Esophagus squamous epithelium (tissue), 4 donors: Measurements from ENCODE around the gene STAP1.

Source experiments
- CTCF ChIP-seq, 6 experiments: fragments of 450-650 bp in 4 of 6; fragments of 200-600 bp in 2 of 6; sonication (generic) in 2 of 6; IDR thresholded peaks; one replicate each; pipeline ENCODE4 v1.5.1; 2016 to 2019; ENCODE audit warnings: antibody characterized with exemption in 6 of 6, mild to moderate bottlenecking in 4 of 6, moderate library complexity in 4 of 6
- POLR2A ChIP-seq, 4 donors: fragments of 450-650 bp; IDR thresholded peaks; one replicate each; pipeline ENCODE4 v1.6.1; 2017; ENCODE audit warnings: antibody characterized with exemption in 4 of 4, mild to moderate bottlenecking in 4 of 4, moderate library complexity in 3 of 4

GRCh38 chr4:67570537-67570936 is 12.0 kb downstream of the STAP1 start:
- TF ChIP-seq CTCF (IDR thresholded peaks at IDR 0.05) (no peak), POLR2A (IDR thresholded peaks at IDR 0.05) (no peak)
